IPS-20b (cell line): ENCODE measurements around the gene SBF2.

Experiments
- H3K27ac ChIP-seq: one replicate; pipeline ENCODE4 v1.5.1; 2013; ENCODE audit warnings: low read length
- H3K27me3 ChIP-seq: 2 replicates; pipeline ENCODE4 v1.6.1; 2013; ENCODE audit warnings: mild to moderate bottlenecking, low read length, inconsistent platforms; ENCODE audit not compliant: insufficient read depth
- H3K36me3 ChIP-seq: 2 replicates; pipeline ENCODE4 v1.6.1; 2013; ENCODE audit warnings: low read depth, mild to moderate bottlenecking, inconsistent platforms, low read length, moderate library complexity; ENCODE audit not compliant: insufficient read depth
- H3K4me1 ChIP-seq: 2 replicates; pipeline ENCODE4 v1.6.1; 2013; ENCODE audit warnings: mild to moderate bottlenecking, control low read depth, inconsistent platforms, low read length, moderate library complexity; ENCODE audit not compliant: insufficient read depth
- H3K4me3 ChIP-seq: 2 replicates; pipeline ENCODE4 v1.5.1; 2013; ENCODE audit warnings: mild to moderate bottlenecking, low read length, inconsistent platforms
- H3K9ac ChIP-seq: 2 replicates; pipeline ENCODE4 v1.6.1; 2013; ENCODE audit warnings: low read depth, mild to moderate bottlenecking, inconsistent platforms, low read length, moderate library complexity
- H3K9me3 ChIP-seq: 2 replicates; pipeline ENCODE4 v1.6.1; 2013; ENCODE audit warnings: mild to moderate bottlenecking, low read depth, low read length, inconsistent platforms; ENCODE audit not compliant: insufficient read depth

Gene SBF2

DNA sequence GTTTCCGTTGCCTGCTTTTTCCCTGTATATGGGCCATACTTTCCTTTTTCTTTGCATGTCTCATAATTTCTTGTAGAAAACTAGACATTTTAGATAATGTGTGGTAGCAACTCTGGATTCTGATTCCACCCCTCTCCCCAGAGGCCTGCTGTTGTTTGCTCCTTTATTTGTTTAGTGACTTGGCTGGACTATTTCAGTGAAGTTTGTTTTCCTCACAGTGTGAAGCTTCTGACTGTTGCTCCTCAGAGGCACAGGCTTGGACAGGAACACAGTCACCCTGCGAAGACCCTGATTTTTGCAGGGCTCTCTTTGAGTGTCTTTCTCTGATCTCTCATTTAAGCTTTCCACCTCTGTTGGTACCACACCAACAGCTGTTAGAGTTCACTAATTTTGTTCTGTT lies 557.7 kb downstream of the SBF2 start:
- Histone ChIP-seq H3K9ac (no peak overlapping the region), H3K4me3 (no peak overlapping the region), H3K27me3 (no peaks in the 10 kb centered on the region), H3K36me3 (peaks cover 73% of the 10 kb centered on the region), H3K27ac (no peak overlapping the region), H3K4me1 (peaks cover 2% of the 10 kb centered on the region; the same call in 1 of the 2 replicates), H3K9me3 (no peaks in the 10 kb centered on the region)

DNA sequence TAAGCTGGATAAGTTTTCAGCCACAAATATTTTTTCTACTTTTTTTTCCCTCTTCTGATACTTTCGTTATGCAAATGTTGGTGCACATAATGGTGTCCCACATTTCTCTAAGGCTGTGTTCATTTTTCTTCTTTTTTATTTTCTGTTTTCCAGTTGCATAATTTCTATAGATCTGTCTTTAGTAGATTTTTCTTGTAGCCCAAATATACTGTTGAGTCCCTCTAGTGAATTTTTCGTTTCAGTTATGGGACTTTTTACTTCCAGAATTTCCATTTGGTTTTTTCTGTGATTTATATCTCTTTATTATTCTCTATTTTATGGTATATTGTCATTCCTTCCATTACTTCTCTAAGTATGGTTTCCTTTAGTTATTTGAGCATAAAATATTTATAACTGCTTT lies 558.1 kb downstream of the SBF2 start:
- no peaks in the 10 kb centered on the region for H3K27me3 ChIP-seq
- peaks cover 69% of the 10 kb centered on the region for H3K36me3 ChIP-seq
- H3K4me1 ChIP-seq, result peaks cover 2% of the 10 kb centered on the region; the same call in 1 of the 2 replicates
- H3K9me3 ChIP-seq, result no peaks in the 10 kb centered on the region
- no peak overlapping the region for H3K9ac ChIP-seq
- H3K4me3 ChIP-seq, result no peak overlapping the region
- H3K27ac ChIP-seq, result no peak overlapping the region

DNA sequence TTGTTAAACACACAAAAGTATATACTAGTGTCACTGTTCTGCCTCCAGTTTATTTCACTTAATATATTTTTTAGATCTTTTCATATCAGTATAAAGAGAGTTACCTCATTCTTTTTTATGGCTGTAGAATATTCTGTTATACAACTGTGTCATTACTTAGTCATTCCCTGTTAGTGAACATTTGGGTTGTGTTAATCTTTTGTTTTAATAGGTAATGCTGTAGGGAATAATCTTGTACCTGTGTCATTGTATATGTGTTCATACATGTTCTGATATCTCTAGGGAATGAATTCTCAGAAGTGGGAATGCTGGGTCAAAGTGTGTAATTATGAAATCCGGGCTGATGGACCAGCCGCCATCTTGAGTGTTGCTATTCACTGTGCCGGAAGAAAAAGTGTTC lies 558.8 kb downstream of the SBF2 start:
- Histone ChIP-seq H3K4me1 (peaks cover 2% of the 10 kb centered on the region; the same call in 1 of the 2 replicates), H3K36me3 (peaks cover 64% of the 10 kb centered on the region), H3K27me3 (no peaks in the 10 kb centered on the region), H3K9me3 (no peaks in the 10 kb centered on the region), H3K4me3 (no peak overlapping the region), H3K27ac (no peak overlapping the region), H3K9ac (no peak overlapping the region)

DNA sequence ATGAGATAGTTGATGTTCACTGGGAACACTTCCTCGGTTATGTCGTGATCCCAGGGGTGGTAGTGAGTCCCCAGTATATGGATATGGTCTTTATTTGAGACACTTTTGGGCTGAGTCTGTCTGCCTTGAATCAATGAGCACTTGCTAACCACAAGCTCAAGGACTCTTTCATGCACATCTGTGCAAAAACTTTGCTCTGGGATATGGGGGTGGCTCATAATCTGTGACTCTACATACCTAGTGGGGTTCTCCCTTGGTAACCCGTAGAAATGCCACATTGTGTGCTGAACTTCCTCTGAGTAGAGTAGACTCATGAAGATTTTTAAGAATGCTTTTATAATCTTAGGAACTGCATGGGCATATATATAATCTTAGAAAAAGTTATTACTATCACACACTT lies 560.8 kb downstream of the SBF2 start:
- Histone ChIP-seq H3K9ac (no peak overlapping the region), H3K27ac (no peak overlapping the region), H3K27me3 (no peaks in the 10 kb centered on the region), H3K4me1 (peaks cover 2% of the 10 kb centered on the region; the same call in 1 of the 2 replicates), H3K9me3 (no peaks in the 10 kb centered on the region), H3K4me3 (no peak overlapping the region), H3K36me3 (peaks cover 64% of the 10 kb centered on the region)

DNA sequence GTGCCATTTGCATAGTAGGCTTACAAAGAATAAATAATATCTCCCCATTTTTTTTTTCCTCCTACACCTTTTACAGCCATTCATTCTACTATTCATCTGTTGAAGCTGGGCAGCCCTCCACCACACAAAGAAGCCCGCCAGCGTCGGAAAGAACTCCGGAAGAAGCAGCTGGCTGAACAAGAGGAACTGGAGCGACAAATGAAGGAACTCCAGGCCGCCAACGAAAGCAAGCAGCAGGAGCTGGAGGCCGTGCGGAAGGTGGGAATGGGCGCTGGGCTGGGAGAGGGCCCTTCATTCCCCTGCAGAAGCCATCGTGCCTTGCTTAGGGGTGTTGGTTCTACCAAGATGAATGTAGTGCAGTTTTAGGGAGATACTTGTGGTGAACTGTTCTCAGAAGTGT lies 561.6 kb downstream of the SBF2 start:
- Histone ChIP-seq H3K27ac (no peak overlapping the region), H3K36me3 (peaks cover 67% of the 10 kb centered on the region), H3K4me3 (no peak overlapping the region), H3K27me3 (no peaks in the 10 kb centered on the region), H3K4me1 (peaks cover 2% of the 10 kb centered on the region; the same call in 1 of the 2 replicates), H3K9me3 (no peaks in the 10 kb centered on the region), H3K9ac (no peak overlapping the region)

DNA sequence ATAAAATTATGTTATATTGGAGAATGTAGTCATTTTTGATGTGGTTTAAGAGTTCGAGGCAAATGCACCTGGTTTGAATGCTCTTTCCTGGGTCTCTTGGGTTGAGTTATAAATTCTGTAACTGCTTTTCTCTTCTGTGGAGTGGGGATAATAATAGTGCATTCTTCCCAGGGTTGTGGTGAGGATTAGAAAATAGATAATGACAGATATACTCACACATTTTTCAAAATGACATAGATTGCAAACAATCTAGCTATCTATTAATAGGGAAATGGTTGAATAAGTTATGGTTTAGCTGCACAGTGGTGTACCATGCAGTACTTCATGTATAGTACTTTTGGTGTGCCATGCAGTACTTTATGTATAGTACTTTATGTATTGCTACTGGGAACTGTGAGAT lies 562.8 kb downstream of the SBF2 start:
- Histone ChIP-seq H3K4me1 (peaks cover 2% of the 10 kb centered on the region; the same call in 1 of the 2 replicates), H3K36me3 (peaks cover 56% of the 10 kb centered on the region), H3K27ac (no peak overlapping the region)

More for the DNA sequence above, 562.8 kb downstream of the SBF2 start:
- Histone ChIP-seq H3K4me3 (no peak overlapping the region), H3K9ac (no peak overlapping the region), H3K27me3 (no peaks in the 10 kb centered on the region), H3K9me3 (no peaks in the 10 kb centered on the region)
